Breast epithelium (tissue), 3 donors: ENCODE data around the gene FSTL4.

Experiments used
- CTCF ChIP-seq, 3 donors: fragments of 450-650 bp; IDR thresholded peaks; one replicate each; pipeline ENCODE4 v1.5.1; 2016 to 2017; ENCODE audit warnings: antibody characterized with exemption in 3 of 3, mild to moderate bottlenecking in 3 of 3, moderate library complexity in 3 of 3
- POLR2A ChIP-seq: fragments of 450-650 bp; IDR thresholded peaks from one replicate; pipeline ENCODE4 v1.6.1; 2016; ENCODE audit warnings: antibody characterized with exemption, mild to moderate bottlenecking, moderate library complexity
- POLR2AphosphoS5 ChIP-seq, 3 donors: sonication (generic); formaldehyde crosslinking; IDR thresholded peaks; one replicate each; pipeline ENCODE4 v1.6.1; 2017; ENCODE audit warnings: antibody characterized with exemption in 3 of 3

GRCh38 chr5:133661389-133661788 is 49.0 kb upstream of the FSTL4 start:
- no peak for TF ChIP-seq POLR2A
- TF ChIP-seq POLR2AphosphoS5 (IDR thresholded peaks at IDR 0.05): no peak
- TF ChIP-seq CTCF (IDR thresholded peaks at IDR 0.05): no peak
